Measurements from ENCODE around the gene GRIK3.

GRCh38 chr1:36855699-36856494 is 178.4 kb downstream of the GRIK3 start:
- TF ChIP-seq CTCF (IDR thresholded peaks at IDR 0.05) (no peak), POLR2A (IDR thresholded peaks at IDR 0.05) (no peak)
